A549 (cell line): ENCODE data around the gene PXYLP1. TPM values are rescaled to one million over a fixed set of nuclear protein-coding genes. Genes with fewer than 3 reads are reported as not detected.

Experiments
- ATAC-seq, 2 experiments: fragments of 200-7000 bp in 1 of 2; fragments of >200 bp in 1 of 2; cut with Nextera tagmentation in 1 of 2; cut with Tn5 transposase in 1 of 2; 3 replicates each; pipeline versions ENCODE4 v1.8.0 to v1.9.1; 2018 to 2020; ENCODE audit warnings: mild to moderate bottlenecking in 1 of 2, moderate library complexity in 1 of 2
- CTCF ChIA-PET: fragments of 300-600 bp; sonication (Branson Sonifier 250); formaldehyde crosslinking; extraction: SDS; loops from one replicate; lab custom pipeline; 2021; ENCODE audit warnings: antibody characterized with exemption, inconsistent platforms; lab: Yijun Ruan, JAX
- POLR2A ChIA-PET: fragments of 350-600 bp; formaldehyde crosslinking; extraction: SDS; loops from one replicate; lab custom pipeline; 2021; ENCODE audit warnings: antibody characterized with exemption, inconsistent platforms; lab: Yijun Ruan, JAX
- DNase-seq, 2 experiments: peaks; one replicate each; pipeline versions ENCODE4 v3.0.0 to v3.0.0-alpha.2; 2011 to 2016; ENCODE audit warnings: low read depth in 1 of 2, low spot score in 1 of 2
- FAIRE-seq: peaks from 2 replicates; lab custom pipeline; 2011; peaks lifted over from hg19 to GRCh38; lab: Jason Lieb, UNC
- H3K27ac ChIP-seq, 2 experiments: fragments of >200 bp; sonication (Bioruptor Twin); formaldehyde crosslinking; 3 replicates each; pipeline ENCODE4 v1.5.1; 2016 to 2017
- H3K4me1 ChIP-seq: fragments of >200 bp; sonication (Bioruptor Twin); formaldehyde crosslinking; 3 replicates; pipeline ENCODE4 v1.6.1; 2016
- H3K4me2 ChIP-seq: fragments of >200 bp; sonication (Bioruptor Twin); formaldehyde crosslinking; 3 replicates; pipeline ENCODE4 v1.6.1; 2016
- H3K4me3 ChIP-seq: fragments of >200 bp; sonication (Bioruptor Twin); formaldehyde crosslinking; 3 replicates; pipeline ENCODE4 v1.5.1; 2016
- H3K9me3 ChIP-seq: fragments of >200 bp; sonication (Bioruptor Twin); formaldehyde crosslinking; 3 replicates; pipeline ENCODE4 v1.6.1; 2016
- BHLHE40 ChIP-seq: IDR thresholded peaks from 2 replicates; pipeline ENCODE4 v1.6.1; 2012; ENCODE audit warnings: low read depth, low read length, inconsistent platforms
- CEBPB ChIP-seq, 2 experiments: fragments of >200 bp in 1 of 2; sonication (Bioruptor Twin) in 1 of 2; formaldehyde crosslinking in 1 of 2; IDR thresholded peaks; 2 replicates each; pipeline ENCODE4 v1.6.1; 2012 to 2016
- CHD4 ChIP-seq: fragments of 200-600 bp; sonication (generic); IDR thresholded peaks from 2 replicates; pipeline ENCODE4 v1.6.1; 2016; ENCODE audit warnings: antibody characterized with exemption, mild to moderate bottlenecking, borderline replicate concordance
- EHMT2 ChIP-seq: fragments of 200-600 bp; sonication (generic); IDR thresholded peaks from 2 replicates; pipeline ENCODE4 v1.6.1; 2016; ENCODE audit warnings: antibody characterized with exemption, low read depth, mild to moderate bottlenecking, moderate library complexity
- EP300 ChIP-seq, 2 experiments: fragments of >200 bp; sonication (Bioruptor Twin); formaldehyde crosslinking; IDR thresholded peaks; 2 replicates in 1 of 2; 3 replicates in 1 of 2; pipeline ENCODE4 v1.6.1; 2016 to 2017
- GATA3 ChIP-seq: IDR thresholded peaks from 2 replicates; pipeline ENCODE4 v1.6.1; 2012; ENCODE audit warnings: borderline replicate concordance
- HEYL ChIP-seq: fragments of 250-450 bp; sonication (Bioruptor Pico); IDR thresholded peaks from 2 replicates; pipeline ENCODE4 v1.8.0; 2021; ENCODE audit warnings: mild to moderate bottlenecking, moderate library complexity
- HOXB5 ChIP-seq: fragments of 250-450 bp; sonication (Bioruptor Pico); IDR thresholded peaks from 2 replicates; pipeline ENCODE4 v1.5.0; 2020; ENCODE audit warnings: mild to moderate bottlenecking, moderate library complexity
- JUNB ChIP-seq: fragments of >200 bp; sonication (Bioruptor Twin); formaldehyde crosslinking; IDR thresholded peaks from 2 replicates; pipeline ENCODE4 v1.6.1; 2016
- KDM1A ChIP-seq: fragments of 200-600 bp; sonication (generic); IDR thresholded peaks from 2 replicates; pipeline ENCODE4 v1.6.1; 2016; ENCODE audit warnings: low read depth, mild to moderate bottlenecking
- MAFK ChIP-seq: fragments of 450-650 bp; IDR thresholded peaks from 2 replicates; pipeline ENCODE4 v1.6.1; 2014; ENCODE audit not compliant: partially characterized antibody
- MAZ ChIP-seq: fragments of 150-350 bp; IDR thresholded peaks from 2 replicates; pipeline ENCODE4 v1.6.1; 2014; ENCODE audit warnings: antibody characterized with exemption, low read depth, low read length, borderline replicate concordance
- PHF8 ChIP-seq: fragments of 200-600 bp; sonication (generic); IDR thresholded peaks from 2 replicates; pipeline ENCODE4 v1.6.1; 2016; ENCODE audit warnings: low read depth, mild to moderate bottlenecking, antibody characterized with exemption, moderate library complexity, borderline replicate concordance
- POLR2A ChIP-seq: IDR thresholded peaks from 2 replicates; pipeline ENCODE4 v1.6.1; 2012; ENCODE audit warnings: mild to moderate bottlenecking, low read length
- POLR2AphosphoS2 ChIP-seq: conservative IDR thresholded peaks from 2 replicates; pipeline ENCODE4 v1.6.1; 2012; ENCODE audit warnings: low read length, improper control_type of control experiment, inconsistent platforms
- RAD21 ChIP-seq, 2 experiments: fragments of >200 bp in 1 of 2; sonication (Bioruptor Twin) in 1 of 2; formaldehyde crosslinking in 1 of 2; IDR thresholded peaks in 1 of 2; conservative IDR thresholded peaks in 1 of 2; 2 replicates in 1 of 2; 3 replicates in 1 of 2; pipeline ENCODE4 v1.6.1; 2012 to 2018; ENCODE audit warnings: inconsistent platforms in 1 of 2
- RFX5 ChIP-seq: fragments of 450-650 bp; IDR thresholded peaks from 2 replicates; pipeline ENCODE4 v1.7.1; 2014; ENCODE audit warnings: antibody characterized with exemption, mild to moderate bottlenecking, moderate library complexity
- TFCP2L1 ChIP-seq: fragments of 250-450 bp; sonication (Bioruptor Pico); IDR thresholded peaks from 2 replicates; pipeline ENCODE4 v1.5.0; 2021; ENCODE audit warnings: mild to moderate bottlenecking
- ZNF302 ChIP-seq: fragments of 250-450 bp; sonication (Bioruptor Pico); IDR thresholded peaks from 2 replicates; pipeline ENCODE4 v1.9.0; 2021; ENCODE audit warnings: inconsistent platforms, mild to moderate bottlenecking, moderate library complexity
- WGBS: methylation state at CpG from one replicate; pipeline ENCODE4 v1.1.6; 2017; ENCODE audit errors: missing lambda C conversion rate; 5-methylcytosine and 5-hydroxymethylcytosine counted together
- polyA plus RNA-seq, 4 experiments: library from polyadenylated mRNA; depleted of rRNA in 3 of 4; stranded (reverse); fragments of >200 nt; fragmentation: RNase III in 1 of 4; extraction: RNeasy Plus Mini Kit Qiagen cat#74134 plus additional on column Dnase treatment in 1 of 4; gene quantifications; 2 replicates in 3 of 4; 3 replicates in 1 of 4; pipeline ENCODE4 v1.2.3, GENCODE V29; 2011 to 2017
- TF ChIP-seq, protein P1 (sequence below): fragments of >200 bp; sonication (Bioruptor Twin); formaldehyde crosslinking; IDR thresholded peaks from 3 replicates; pipeline ENCODE4 v1.6.1; 2016
- TF ChIP-seq, protein P2 (sequence below): fragments of >200 bp; sonication (Bioruptor Twin); formaldehyde crosslinking; IDR thresholded peaks from 3 replicates; pipeline ENCODE4 v1.5.1; 2016
- TF ChIP-seq, protein P3 (sequence below): IDR thresholded peaks from 2 replicates; pipeline ENCODE4 v1.6.1; 2012; ENCODE audit warnings: low read depth, borderline replicate concordance
- TF ChIP-seq, protein P4 (sequence below): IDR thresholded peaks from 2 replicates; pipeline ENCODE4 v1.6.1; 2012

PXYLP1 gene
- polyA plus RNA-seq, 2 of the 4 experiments (the other 2 are of a cell fraction): 8.0 to 11.7 TPM

DNA sequence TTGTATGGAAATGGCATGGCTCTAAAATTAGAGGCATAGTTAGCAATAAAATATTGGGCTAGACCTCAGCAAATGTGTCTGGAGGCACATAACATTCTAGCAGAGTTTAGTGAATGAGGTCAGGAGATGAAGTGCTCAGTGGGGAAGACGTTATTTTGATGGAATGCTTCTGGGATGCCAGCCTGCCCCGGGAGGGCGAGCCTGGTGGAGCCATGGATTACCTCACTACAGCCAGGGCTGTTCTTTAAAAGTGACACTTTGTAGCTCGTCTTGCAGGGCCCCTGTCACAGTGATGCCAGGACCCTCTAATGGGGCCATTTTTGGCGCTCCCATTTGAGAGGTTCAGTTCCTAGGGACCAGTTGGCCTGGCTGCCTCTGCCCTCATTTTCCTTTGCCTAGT is 48.5 kb downstream of the PXYLP1 start:
- ChIA-PET CTCF (interaction anchor here (0.6 to 2.5 kb wide), 11 partner anchors 9 to 370 kb away, joined by 3 to 8 read pairs (median 4); partner anchors contain the start of gene PXYLP1), POLR2A (no interaction called here)
- TF ChIP-seq RAD21 (conservative IDR thresholded peaks at IDR 0.05 in 1 of 2, IDR thresholded peaks at IDR 0.05 in 1 of 2) (no peak), RFX5 (no peak), KDM1A (no peak)
- TF ChIP-seq, protein P1, sequence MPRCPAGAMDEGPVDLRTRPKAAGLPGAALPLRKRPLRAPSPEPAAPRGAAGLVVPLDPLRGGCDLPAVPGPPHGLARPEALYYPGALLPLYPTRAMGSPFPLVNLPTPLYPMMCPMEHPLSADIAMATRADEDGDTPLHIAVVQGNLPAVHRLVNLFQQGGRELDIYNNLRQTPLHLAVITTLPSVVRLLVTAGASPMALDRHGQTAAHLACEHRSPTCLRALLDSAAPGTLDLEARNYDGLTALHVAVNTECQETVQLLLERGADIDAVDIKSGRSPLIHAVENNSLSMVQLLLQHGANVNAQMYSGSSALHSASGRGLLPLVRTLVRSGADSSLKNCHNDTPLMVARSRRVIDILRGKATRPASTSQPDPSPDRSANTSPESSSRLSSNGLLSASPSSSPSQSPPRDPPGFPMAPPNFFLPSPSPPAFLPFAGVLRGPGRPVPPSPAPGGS: no peak
- TF ChIP-seq, protein P2, sequence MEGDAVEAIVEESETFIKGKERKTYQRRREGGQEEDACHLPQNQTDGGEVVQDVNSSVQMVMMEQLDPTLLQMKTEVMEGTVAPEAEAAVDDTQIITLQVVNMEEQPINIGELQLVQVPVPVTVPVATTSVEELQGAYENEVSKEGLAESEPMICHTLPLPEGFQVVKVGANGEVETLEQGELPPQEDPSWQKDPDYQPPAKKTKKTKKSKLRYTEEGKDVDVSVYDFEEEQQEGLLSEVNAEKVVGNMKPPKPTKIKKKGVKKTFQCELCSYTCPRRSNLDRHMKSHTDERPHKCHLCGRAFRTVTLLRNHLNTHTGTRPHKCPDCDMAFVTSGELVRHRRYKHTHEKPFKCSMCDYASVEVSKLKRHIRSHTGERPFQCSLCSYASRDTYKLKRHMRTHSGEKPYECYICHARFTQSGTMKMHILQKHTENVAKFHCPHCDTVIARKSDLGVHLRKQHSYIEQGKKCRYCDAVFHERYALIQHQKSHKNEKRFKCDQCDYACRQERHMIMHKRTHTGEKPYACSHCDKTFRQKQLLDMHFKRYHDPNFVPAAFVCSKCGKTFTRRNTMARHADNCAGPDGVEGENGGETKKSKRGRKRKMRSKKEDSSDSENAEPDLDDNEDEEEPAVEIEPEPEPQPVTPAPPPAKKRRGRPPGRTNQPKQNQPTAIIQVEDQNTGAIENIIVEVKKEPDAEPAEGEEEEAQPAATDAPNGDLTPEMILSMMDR: no peak
- peaks cover 16% of the 10 kb centered on the region for H3K4me1 ChIP-seq
- WGBS: 77% methylated on average over 5 of the region's 5 CpGs
- no peak overlapping the region for H3K4me2 ChIP-seq
- H3K9me3 ChIP-seq: no peaks in the 10 kb centered on the region
- no peak overlapping the region for H3K27ac ChIP-seq
- DNase-seq: no peak
- ATAC-seq: no peak
- H3K4me3 ChIP-seq: no peak overlapping the region
- no peak for FAIRE-seq

DNA sequence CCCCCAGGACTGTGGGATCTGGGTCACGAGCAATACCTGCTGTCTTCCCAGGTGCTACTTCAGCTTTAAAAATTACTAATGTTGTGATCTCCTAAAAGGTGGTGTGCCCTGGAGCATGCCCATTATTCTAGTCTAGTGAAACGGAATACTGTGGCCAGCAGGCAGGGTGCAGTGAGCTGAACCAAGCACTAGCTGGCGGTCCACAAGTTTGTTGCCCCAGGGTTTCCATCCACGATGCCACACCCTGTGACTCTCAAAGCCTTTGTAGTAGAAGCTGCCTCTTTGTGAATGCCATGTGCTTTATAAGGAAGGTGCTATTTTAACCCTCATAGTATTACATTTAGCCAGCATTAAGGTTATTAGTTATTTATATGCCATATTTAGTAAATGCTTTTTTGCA is 49.1 kb downstream of the PXYLP1 start:
- no peaks in the 10 kb centered on the region for H3K9me3 ChIP-seq
- CTCF ChIA-PET: interaction anchor here (0.6 to 2.5 kb wide), 4 partner anchors 10 to 49 kb away, joined by 4 to 8 read pairs (median 4); partner anchors contain the start of gene PXYLP1
- POLR2A ChIA-PET: no interaction called here
- 72% methylated on average over 4 of the region's 4 CpGs for WGBS
- FAIRE-seq (no peak), DNase-seq (no peak), ATAC-seq (no peak)
- H3K27ac ChIP-seq: no peak overlapping the region
- H3K4me3 ChIP-seq: no peak overlapping the region
- H3K4me1 ChIP-seq: peaks cover 10% of the 10 kb centered on the region
- H3K4me2 ChIP-seq: no peak overlapping the region
- TF ChIP-seq, protein P3, sequence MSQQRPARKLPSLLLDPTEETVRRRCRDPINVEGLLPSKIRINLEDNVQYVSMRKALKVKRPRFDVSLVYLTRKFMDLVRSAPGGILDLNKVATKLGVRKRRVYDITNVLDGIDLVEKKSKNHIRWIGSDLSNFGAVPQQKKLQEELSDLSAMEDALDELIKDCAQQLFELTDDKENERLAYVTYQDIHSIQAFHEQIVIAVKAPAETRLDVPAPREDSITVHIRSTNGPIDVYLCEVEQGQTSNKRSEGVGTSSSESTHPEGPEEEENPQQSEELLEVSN: no peak
- TF ChIP-seq, protein P4, sequence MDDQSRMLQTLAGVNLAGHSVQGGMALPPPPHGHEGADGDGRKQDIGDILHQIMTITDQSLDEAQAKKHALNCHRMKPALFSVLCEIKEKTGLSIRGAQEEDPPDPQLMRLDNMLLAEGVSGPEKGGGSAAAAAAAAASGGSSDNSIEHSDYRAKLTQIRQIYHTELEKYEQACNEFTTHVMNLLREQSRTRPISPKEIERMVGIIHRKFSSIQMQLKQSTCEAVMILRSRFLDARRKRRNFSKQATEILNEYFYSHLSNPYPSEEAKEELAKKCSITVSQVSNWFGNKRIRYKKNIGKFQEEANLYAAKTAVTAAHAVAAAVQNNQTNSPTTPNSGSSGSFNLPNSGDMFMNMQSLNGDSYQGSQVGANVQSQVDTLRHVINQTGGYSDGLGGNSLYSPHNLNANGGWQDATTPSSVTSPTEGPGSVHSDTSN: no peak
- TF ChIP-seq POLR2A: no peak
- no peak for TF ChIP-seq PHF8
- no peak for TF ChIP-seq BHLHE40
- no peak for TF ChIP-seq EHMT2
- TF ChIP-seq EP300 (IDR thresholded peaks at IDR 0.05): no peak
- no peak for TF ChIP-seq CHD4
- TF ChIP-seq GATA3: no peak

DNA sequence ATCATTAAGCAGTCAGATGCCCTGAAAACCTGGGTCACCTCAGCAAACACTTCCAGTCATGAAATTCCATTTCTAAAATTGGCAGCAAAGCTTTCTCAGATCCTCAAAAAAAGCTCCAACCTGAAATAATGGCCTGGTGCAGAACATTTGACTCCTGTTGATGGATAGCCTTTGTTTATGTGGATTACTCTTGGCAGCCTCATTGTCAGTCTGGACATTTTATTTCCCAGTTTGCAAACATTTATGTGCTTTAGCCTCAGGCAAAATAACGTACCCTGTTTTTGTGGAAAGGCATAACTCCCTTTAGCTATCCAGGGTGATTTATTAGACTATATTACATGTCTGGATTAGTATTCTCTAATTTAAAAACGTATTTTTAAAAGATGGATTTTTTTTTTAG is 53.9 kb downstream of the PXYLP1 start:
- WGBS: 57% methylated on average over 2 of the region's 2 CpGs
- no peak overlapping the region for H3K4me3 ChIP-seq
- CTCF ChIA-PET: interaction anchor here (0.7 to 8.2 kb wide), 3 partner anchors 17 to 54 kb away, joined by 3 to 68 read pairs (median 12); partner anchors contain the start of gene PXYLP1
- FAIRE-seq (no peak), DNase-seq (no peak), ATAC-seq (no peak)
- H3K4me2 ChIP-seq: no peak overlapping the region
- H3K4me1 ChIP-seq: no peaks in the 10 kb centered on the region
- H3K27ac ChIP-seq: no peak overlapping the region
- TF ChIP-seq BHLHE40 (no peak), CEBPB (IDR thresholded peaks at IDR 0.05) (no peak), HEYL (CRISPR knock-in tag) (no peak), POLR2AphosphoS2 (no peak), JUNB (no peak), ZNF302 (no peak), TFCP2L1 (CRISPR knock-in tag) (no peak), MAZ (no peak), HOXB5 (CRISPR knock-in tag) (no peak), KDM1A (no peak), MAFK (no peak), CHD4 (no peak)
- TF ChIP-seq, protein P4: no peak
- H3K9me3 ChIP-seq: no peaks in the 10 kb centered on the region
- POLR2A ChIA-PET: no interaction called here
